ENCODE data around the gene DDX24. TPM values are rescaled to one million over a fixed set of nuclear protein-coding genes. Genes with fewer than 3 reads are reported as not detected.

DDX24 gene
- total and polyA plus RNA-seq, 2 of the 8 experiments (the other 6 are each of a cell fraction or from before 2014, with no cell fraction given) = 89.0 to 201 TPM

DNA sequence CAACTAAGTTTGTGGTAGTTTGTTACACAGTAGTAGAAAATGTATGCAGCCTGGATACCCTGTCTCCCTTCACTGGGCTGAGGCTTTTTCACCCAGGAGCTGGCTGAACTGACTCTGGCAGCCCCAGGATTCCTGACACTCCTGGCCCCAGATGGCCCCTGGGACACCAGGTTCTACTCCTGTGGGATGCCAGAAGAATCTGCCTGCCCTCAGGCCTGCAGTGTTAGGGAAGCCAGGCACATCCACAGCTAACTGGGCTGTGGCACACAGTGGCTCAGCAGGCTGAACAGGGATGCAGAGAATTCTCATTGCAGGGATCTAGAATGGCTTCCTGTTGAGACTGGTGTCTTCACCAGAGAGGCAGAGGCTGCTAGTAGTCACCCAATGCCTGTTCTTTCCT is 38.1 kb upstream of the DDX24 start (continued):
- no peak for TF ChIP-seq CBX8 (IDR thresholded peaks at IDR 0.05; ENCODE audit: borderline replicate concordance, low read depth, low read length)
- no peak for TF ChIP-seq BCL11A (IDR thresholded peaks at IDR 0.05; ENCODE audit: low read depth in 2 of 2, low read length in 2 of 2)
- no peak for TF ChIP-seq SP2 (IDR thresholded peaks at IDR 0.05; ENCODE audit: low read length)
- TF ChIP-seq TAF1 (IDR thresholded peaks at IDR 0.05; ENCODE audit: low read depth, low read length) = no peak
- TF ChIP-seq, protein P1, sequence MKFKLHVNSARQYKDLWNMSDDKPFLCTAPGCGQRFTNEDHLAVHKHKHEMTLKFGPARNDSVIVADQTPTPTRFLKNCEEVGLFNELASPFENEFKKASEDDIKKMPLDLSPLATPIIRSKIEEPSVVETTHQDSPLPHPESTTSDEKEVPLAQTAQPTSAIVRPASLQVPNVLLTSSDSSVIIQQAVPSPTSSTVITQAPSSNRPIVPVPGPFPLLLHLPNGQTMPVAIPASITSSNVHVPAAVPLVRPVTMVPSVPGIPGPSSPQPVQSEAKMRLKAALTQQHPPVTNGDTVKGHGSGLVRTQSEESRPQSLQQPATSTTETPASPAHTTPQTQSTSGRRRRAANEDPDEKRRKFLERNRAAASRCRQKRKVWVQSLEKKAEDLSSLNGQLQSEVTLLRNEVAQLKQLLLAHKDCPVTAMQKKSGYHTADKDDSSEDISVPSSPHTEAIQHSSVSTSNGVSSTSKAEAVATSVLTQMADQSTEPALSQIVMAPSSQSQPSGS (IDR thresholded peaks at IDR 0.05; ENCODE audit: low read length) = no peak
- no peak for TF ChIP-seq CREB1 (IDR thresholded peaks at IDR 0.05)
- no peak for TF ChIP-seq MAFK (IDR thresholded peaks at IDR 0.05; ENCODE audit: low read depth, low read length)
- no peak for TF ChIP-seq EGR1 (IDR thresholded peaks at IDR 0.05; ENCODE audit: borderline replicate concordance, low read depth, low read length)
- TF ChIP-seq RFX5 (IDR thresholded peaks at IDR 0.05; ENCODE audit: borderline replicate concordance, low read depth, low read length) = no peak
- no peak for TF ChIP-seq SIX5 (IDR thresholded peaks at IDR 0.05; ENCODE audit: low read depth, low read length)
- no peak for TF ChIP-seq SUZ12 (IDR thresholded peaks at IDR 0.05; ENCODE audit: low read length)
- TF ChIP-seq, protein P2, sequence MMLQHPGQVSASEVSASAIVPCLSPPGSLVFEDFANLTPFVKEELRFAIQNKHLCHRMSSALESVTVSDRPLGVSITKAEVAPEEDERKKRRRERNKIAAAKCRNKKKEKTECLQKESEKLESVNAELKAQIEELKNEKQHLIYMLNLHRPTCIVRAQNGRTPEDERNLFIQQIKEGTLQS (IDR thresholded peaks at IDR 0.05; ENCODE audit: insufficient read depth, low read depth, low read length) = no peak
- no peak for TF ChIP-seq CTBP2 (IDR thresholded peaks at IDR 0.05; ENCODE audit: borderline replicate concordance, insufficient read depth, insufficient read length, low read length)
- TF ChIP-seq TAF7 (optimal IDR thresholded peaks at IDR 0.05; ENCODE audit: borderline replicate concordance, low read depth, low read length) = no peak
- no peak for TF ChIP-seq POU5F1 (IDR thresholded peaks at IDR 0.05; ENCODE audit: low read depth, low read length)
